Calu3 (cell line): ENCODE results near the gene STX8. TPM values are rescaled to one million over a fixed set of nuclear protein-coding genes. Genes with fewer than 3 reads are reported as not detected.

Source experiments
- BruUV-seq: library from RNA; stranded (reverse); fragments of 400-500 nt; replicated peaks from 2 replicates; lab custom pipeline; 2021; lab: Mats Ljungman, UMichigan
- CTCF ChIA-PET: fragments of 300-600 bp; sonication (Branson Sonifier 250); formaldehyde crosslinking; loops from one replicate; lab custom pipeline; 2022; ENCODE audit warnings: antibody characterized with exemption; lab: Charles Lee
- DNase-seq: peaks from one replicate; pipeline ENCODE4 v3.0.0; 2022
- H3K27ac Mint-ChIP-seq: one replicate; pipeline ENCODE4 v1.8.0; 2022; ENCODE audit warnings: mixed read lengths; ENCODE audit not compliant: unreplicated experiment
- H3K27me3 Mint-ChIP-seq: one replicate; pipeline ENCODE4 v1.8.0; 2022; ENCODE audit warnings: mixed read lengths; ENCODE audit not compliant: unreplicated experiment
- H3K36me3 Mint-ChIP-seq: one replicate; pipeline ENCODE4 v1.8.0; 2022; ENCODE audit warnings: mild to moderate bottlenecking, moderate library complexity, mixed read lengths; ENCODE audit not compliant: insufficient read depth, unreplicated experiment
- H3K4me1 Mint-ChIP-seq: one replicate; pipeline ENCODE4 v1.8.0; 2022; ENCODE audit warnings: mild to moderate bottlenecking, low read depth, mixed read lengths; ENCODE audit not compliant: unreplicated experiment
- H3K4me3 Mint-ChIP-seq: one replicate; pipeline ENCODE4 v1.8.0; 2022; ENCODE audit warnings: mild to moderate bottlenecking, low read depth, moderate library complexity, mixed read lengths; ENCODE audit not compliant: unreplicated experiment
- H3K9me3 Mint-ChIP-seq: one replicate; pipeline ENCODE4 v1.8.0; 2022; ENCODE audit warnings: low read depth, mixed read lengths; ENCODE audit not compliant: unreplicated experiment
- intact Hi-C: fragments of 100-400 bp; cut with micrococcal nuclease; formaldehyde crosslinking; loops from one replicate; pipeline ENCODE4 v1.10.0; 2022; ENCODE audit not compliant: unreplicated experiment
- total RNA-seq: library from RNA; stranded (reverse); gene quantifications from 2 replicates; pipeline ENCODE4 v1.2.3, GENCODE V29; 2022
- TF ChIP-seq, protein P1 (sequence below): fragments of 200-600 bp; IDR thresholded peaks from one replicate; pipeline ENCODE4 v1.8.0; 2022; ENCODE audit warnings: antibody characterized with exemption; ENCODE audit not compliant: unreplicated experiment

The STX8 gene
- total RNA-seq, 1 experiment from 2014 or later, result 32.4 TPM

DNA sequence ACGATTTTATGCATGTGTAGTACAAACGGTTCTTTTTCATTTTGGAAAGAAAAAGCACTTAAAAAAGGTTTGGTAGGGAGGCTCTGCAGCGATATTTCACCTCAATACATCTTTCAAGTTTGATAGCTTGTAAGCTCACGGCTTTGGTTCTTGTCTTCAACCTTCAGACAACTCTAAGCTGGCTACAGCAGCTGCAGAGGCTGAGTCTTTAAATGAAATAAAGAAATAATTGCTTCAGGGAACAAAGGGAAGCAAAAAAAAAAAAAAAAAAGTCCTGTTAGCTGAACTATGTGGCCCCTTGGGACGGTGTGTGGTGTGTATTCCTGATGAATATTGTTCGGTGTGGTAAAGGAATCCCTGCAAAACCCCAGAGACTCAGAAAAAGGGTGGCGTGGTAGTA is 289.2 kb downstream of the STX8 start:
- Mint-ChIP-seq H3K27me3 (no peaks in the 10 kb centered on the region), H3K4me1 (no peaks in the 10 kb centered on the region), H3K4me3 (no peak overlapping the region), H3K27ac (no peak overlapping the region), H3K9me3 (no peaks in the 10 kb centered on the region), H3K36me3 (no peaks in the 10 kb centered on the region)
- TF ChIP-seq, protein P1, sequence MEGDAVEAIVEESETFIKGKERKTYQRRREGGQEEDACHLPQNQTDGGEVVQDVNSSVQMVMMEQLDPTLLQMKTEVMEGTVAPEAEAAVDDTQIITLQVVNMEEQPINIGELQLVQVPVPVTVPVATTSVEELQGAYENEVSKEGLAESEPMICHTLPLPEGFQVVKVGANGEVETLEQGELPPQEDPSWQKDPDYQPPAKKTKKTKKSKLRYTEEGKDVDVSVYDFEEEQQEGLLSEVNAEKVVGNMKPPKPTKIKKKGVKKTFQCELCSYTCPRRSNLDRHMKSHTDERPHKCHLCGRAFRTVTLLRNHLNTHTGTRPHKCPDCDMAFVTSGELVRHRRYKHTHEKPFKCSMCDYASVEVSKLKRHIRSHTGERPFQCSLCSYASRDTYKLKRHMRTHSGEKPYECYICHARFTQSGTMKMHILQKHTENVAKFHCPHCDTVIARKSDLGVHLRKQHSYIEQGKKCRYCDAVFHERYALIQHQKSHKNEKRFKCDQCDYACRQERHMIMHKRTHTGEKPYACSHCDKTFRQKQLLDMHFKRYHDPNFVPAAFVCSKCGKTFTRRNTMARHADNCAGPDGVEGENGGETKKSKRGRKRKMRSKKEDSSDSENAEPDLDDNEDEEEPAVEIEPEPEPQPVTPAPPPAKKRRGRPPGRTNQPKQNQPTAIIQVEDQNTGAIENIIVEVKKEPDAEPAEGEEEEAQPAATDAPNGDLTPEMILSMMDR, result no peak
- BruUV-seq, result no TSS peak
- no peak for DNase-seq
- CTCF ChIA-PET, result no interaction called here
- intact Hi-C loops, result no loop called here

DNA sequence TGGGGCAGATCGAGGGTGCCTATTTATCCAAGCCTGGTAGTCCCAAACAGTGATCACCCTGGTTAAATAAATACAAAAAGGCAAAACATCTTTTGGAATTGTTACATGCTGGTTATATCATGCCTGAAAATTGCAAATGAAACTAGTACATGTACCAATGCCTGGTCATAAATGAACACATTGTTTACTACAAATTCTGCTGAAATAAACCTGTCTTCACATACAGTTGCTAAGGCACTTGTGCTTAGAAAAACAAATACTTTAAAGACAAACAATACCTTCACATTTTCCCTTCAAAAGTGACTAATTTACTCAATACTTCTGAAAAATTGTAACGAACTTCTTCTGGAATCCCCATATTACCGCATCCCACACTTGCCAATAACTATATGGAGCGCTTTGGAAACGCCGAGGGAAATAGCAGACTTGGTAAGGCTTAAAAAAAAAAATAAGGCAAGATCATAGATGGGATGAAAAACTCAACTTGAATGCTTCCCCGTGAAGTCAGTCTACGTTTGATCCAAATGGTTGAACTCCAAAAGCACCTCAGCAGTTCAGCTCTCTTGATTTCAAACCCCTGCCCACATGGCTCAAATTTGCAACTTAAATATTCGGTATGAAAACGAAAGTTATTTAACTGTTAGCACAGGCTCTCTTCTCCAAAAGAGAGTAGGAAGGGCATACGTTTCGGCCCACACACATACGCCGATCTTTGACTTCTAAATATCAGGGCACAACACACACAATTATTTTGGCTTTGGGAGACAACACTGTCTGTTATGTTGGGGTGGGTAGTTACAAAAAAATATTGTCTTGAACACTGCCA is 289.8 kb downstream of the STX8 start:
- H3K27me3 Mint-ChIP-seq, result no peaks in the 10 kb centered on the region
- H3K27ac Mint-ChIP-seq, result no peak overlapping the region
- TF ChIP-seq, protein P1, result no peak

DNA sequence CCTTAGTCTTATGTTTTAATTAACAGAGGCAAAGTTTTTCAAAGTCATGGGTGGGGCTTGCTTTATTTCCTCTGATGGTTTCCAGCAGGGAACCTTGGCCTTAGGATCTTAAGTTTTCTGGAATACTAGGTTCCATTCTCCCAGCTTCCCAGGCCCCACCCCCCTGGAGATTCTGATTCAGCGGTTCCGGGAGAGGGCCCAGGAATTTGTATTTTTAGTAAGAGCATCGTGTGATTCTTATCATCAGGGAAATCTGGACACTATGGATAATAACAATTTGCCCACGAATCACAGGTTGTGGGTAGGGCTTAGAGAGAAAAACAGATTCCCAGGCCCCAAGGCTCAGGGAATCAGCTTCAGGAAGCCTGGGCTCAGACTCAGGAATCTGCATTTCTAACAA is 290.7 kb downstream of the STX8 start:
- TF ChIP-seq, protein P1, result no peak
- intact Hi-C loops, result no loop called here
- Mint-ChIP-seq H3K4me1 (no peaks in the 10 kb centered on the region), H3K27me3 (no peaks in the 10 kb centered on the region), H3K27ac (no peak overlapping the region), H3K36me3 (no peaks in the 10 kb centered on the region), H3K4me3 (no peak overlapping the region), H3K9me3 (no peaks in the 10 kb centered on the region)
- no peak for DNase-seq
- BruUV-seq, result no TSS peak
- CTCF ChIA-PET, result no interaction called here

More for the DNA sequence above, 289.8 kb downstream of the STX8 start:
- intact Hi-C loops, result no loop called here
- DNase-seq, result no peak
- CTCF ChIA-PET, result no interaction called here
- Mint-ChIP-seq H3K9me3 (no peaks in the 10 kb centered on the region), H3K36me3 (no peaks in the 10 kb centered on the region), H3K4me3 (no peak overlapping the region), H3K4me1 (no peaks in the 10 kb centered on the region)
- no TSS peak for BruUV-seq

DNA sequence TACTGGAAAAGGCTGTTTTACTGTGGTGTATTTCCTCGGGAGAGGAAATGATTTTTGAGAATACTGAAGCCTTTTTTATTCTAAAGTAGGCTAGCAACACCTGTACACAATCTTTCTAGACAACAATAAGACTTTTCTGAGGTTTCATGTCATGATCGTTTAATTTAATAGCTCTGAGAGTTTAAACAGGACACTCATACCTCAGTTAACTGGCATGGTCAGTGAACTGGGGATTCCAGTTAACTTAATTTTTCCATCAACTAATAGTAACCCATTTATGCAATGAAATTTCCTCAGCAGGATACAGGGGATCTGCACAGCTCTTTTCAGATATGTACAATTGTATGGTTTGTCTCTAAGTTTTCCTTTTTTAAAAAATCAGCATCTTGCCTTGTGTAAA is 291.7 kb downstream of the STX8 start:
- H3K27ac Mint-ChIP-seq, result no peak overlapping the region
- intact Hi-C loops, result no loop called here
- BruUV-seq, result no TSS peak
- H3K36me3 Mint-ChIP-seq, result no peaks in the 10 kb centered on the region
- TF ChIP-seq, protein P1, result no peak
- H3K9me3 Mint-ChIP-seq, result no peaks in the 10 kb centered on the region
- no peaks in the 10 kb centered on the region for H3K4me1 Mint-ChIP-seq
- no peak overlapping the region for H3K4me3 Mint-ChIP-seq
- H3K27me3 Mint-ChIP-seq, result no peaks in the 10 kb centered on the region
- no peak for DNase-seq
- CTCF ChIA-PET, result no interaction called here
